HG02981 (cell line): ENCODE results near the gene SRSF10.
"Not testable (repeated sequence)": the region's sequence is repeated elsewhere in the genome, so short reads cannot be mapped to it uniquely, and the experiment has no call there.

Source experiments
- ATAC-seq: cut with Tn5 transposase; IDR thresholded peaks from one replicate; pipeline ENCODE4 v1.9.1; 2021; ENCODE audit warnings: mild to moderate bottlenecking, moderate library complexity; ENCODE audit not compliant: unreplicated experiment

SRSF10 gene

DNA sequence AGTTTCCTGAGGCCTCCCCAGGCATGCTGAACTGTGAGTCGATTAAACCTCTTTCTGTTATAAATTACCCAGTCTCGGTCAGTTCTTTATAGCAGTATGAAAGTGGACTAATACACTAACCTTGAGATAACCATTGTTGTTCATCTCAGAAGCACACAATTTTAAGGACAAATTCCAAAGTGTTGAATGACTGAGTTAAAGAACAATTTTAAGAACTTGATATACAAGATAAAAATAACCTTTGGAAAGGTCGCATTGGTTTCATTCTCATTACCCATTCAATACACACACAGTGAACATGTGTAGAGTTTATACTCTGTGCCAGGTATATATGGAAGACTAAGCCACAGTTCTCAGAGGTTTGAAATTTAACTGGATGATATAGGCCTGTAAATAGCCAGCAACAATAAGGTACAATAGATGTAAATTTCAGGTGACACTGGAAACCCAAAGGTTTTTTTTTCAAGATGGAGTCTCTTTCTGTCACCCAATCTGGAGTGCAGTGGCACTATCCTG is 19.1 kb upstream of the SRSF10 start:
- ATAC-seq, result no peak

DNA sequence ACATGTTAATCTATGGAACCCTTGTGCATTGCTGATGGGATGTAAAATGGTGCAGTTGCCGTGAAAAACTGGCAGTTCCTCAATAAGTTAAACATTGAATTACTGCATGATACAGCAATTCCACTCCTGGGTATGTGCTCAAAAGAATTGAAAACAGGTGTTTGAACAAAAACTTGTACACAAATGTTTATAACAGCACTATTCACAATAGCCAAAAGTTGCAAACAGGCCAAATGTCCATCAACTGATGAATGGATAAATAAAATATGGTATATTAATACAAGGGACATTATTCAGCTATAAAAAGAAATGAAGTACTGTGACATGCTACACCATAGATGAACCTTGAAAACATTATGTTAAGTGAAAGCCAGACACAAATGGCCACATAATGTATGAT is 17.7 kb upstream of the SRSF10 start:
- ATAC-seq, result no peak

DNA sequence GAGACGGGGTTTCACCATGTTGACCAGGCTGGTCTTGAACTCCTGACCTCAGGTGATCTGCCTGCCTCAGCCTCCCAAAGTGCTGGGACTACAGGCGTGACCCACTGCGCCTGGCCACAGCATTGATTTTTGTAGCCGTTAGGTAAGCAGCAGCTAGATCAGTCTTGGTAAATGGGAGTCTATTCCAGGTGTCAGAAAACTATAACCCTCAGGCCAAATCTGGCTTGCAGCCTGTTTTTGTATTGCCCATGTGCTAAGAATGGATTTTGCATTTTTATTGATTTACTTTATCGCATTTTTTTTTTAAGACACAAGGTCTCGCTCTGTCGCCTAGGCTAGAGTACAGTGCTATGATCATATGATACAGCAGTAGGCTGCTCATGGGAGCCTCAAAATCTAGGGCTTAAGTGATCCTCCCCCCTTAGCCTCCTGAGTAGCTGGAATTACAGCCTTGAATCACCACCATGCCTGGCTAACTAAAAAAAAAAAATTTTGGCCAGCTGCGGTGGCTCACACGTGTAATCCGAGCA is 16.6 kb upstream of the SRSF10 start:
- ATAC-seq, result no peak

DNA sequence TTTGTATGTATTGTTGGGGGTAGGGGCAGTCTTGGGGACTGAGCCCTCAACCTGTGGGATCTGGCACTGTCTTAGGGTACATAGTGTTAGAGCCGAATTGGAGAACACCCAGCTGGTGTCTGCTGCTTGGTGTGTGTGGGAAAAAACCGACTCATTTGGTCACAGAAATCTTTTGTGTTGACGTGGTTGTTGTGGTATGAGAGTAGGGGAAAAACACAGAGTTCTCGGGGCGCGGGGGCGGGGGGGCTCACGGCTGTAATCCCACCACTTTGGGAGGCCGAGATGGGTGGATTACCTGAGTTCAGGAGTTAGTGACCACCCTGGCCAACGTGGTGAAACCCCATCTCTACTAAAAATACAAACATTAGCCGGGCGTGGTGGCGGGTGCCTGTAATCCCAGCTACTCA is 15.3 kb upstream of the SRSF10 start:
- ATAC-seq, result no peak

DNA sequence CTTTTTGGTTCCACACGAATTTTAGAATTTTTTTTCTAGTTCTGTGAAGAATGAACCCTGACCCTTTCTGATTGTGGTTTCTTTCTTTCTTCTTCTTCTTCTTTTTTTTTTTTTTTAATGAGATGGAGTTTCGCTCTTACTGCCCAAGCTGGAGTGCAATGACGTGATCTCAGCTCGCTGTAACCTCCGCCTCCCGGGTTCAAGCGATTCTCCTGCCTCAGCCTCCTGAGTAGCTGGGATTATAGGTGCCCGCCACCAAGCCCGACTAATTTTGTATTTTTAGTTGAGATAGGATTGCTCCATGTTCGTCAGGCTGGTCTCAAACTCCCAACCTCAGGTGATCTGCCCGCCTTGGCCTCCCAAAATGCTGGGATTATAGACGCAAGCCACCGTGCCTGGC is 11.9 kb upstream of the SRSF10 start:
- not testable (repeated sequence) for ATAC-seq

DNA sequence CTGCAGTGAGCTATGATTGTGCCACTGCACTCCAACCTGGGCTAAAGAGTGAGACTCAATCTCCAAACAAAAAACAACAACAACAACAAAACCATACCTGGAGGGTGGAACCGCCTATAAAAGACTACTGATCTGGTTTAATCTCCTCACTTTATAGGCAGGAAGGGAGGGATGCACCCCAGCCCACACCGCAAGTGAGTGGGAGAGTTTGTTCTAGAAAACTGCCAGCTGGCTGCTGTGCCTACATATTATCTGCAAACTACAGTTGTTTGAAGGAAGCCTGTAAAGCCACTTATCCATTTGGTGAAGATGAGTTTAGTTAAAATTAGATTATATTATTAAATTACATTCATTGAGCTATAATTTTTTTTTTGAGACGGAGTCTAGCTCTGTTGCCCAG is 9.1 kb upstream of the SRSF10 start:
- no peak for ATAC-seq

DNA sequence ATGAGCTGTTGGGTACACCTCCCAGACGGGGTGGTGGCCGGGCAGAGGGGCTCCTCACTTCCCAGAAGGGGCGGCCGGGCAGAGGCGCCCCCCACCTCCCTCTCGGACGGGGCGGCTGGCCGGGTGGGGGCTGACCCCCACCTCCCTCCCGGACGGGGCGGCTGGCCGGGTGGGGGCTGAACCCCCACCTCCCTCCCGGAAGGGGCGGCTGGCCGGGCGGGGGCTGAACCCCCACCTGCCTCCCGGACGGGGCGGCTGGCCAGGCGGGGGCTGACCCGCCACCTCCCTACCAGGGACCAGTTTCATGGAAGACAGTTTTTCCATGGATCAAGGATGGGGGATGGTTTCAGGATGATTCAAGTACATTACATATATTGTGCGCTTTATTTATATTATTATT is 6.9 kb upstream of the SRSF10 start:
- not testable (repeated sequence) for ATAC-seq

DNA sequence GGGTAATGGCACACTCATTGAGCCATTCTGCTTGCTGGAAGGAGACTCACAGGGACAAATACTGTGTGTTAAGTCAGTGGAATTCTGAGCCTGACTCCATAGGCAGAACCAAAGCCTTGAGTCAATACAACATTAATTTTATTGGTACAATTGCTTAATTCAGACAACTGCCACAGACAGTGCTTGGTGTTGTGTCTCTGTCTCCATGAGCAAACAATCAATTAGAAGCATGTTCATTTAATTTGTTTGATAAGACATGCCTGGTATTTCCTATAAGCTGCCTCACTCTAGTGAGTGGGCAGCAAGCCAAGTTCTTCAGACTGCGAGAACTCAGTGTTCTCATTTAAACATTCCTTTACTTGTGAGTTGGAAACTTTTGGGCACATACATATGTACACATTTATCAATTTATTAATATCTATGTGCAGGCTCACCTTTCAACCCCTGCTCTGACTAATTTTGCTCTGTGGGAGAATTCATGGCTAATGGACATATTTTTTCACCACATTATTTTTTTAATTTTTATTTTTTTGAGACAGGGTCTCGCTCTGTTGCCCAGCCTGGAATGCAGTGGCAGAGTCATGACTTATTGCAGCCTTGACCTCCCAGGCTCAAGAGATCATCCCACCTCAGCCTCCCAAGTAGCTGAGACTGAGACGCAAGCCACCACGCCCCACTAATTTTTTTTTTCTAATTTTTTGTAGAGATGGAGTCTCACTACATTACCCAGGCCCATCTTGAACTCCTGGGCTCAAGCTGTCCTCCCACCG is 4.5 kb upstream of the SRSF10 start:
- no peak for ATAC-seq

DNA sequence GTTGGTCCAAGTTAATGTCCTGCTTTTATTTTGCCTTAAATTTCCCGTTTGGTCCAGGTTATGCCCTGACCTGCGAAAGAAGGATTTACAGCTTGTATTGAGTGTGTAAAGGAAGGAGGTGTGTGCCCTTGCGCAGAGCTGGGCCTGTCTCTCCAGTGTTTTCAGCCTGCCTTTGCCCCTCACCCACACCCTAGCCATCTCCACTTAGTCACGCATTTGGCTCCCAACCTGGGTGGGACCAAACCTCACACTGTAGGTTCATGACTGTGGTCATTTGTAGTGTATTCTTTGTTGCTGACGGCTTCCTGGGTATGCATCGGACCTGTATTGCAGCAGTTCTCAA is 572 bp upstream of the SRSF10 start:
- ATAC-seq, result peak; percentile 31

DNA sequence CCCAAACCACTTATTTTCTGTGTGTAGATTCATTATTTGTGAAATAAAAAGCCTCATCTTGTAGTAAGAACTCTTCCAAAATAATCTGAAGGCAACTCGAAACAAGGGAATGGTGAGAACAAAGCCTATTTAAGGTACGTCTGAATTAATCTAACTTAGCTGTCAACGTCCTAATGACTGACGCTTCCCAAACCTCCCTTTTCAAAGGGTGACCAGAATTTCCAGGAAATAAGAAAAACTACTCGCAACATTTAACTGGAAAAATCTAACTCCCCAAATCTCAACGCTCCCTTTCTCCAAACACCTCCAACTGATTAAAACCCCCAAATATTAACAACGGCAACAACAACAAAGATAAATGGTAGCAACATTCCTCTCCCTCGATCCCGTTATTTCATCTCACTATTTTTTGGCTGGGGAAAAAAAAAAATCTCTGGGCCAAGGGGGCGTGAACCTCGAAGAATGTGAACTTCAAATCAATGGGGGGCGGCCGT is 693 bp downstream of the SRSF10 start:
- no peak for ATAC-seq

DNA sequence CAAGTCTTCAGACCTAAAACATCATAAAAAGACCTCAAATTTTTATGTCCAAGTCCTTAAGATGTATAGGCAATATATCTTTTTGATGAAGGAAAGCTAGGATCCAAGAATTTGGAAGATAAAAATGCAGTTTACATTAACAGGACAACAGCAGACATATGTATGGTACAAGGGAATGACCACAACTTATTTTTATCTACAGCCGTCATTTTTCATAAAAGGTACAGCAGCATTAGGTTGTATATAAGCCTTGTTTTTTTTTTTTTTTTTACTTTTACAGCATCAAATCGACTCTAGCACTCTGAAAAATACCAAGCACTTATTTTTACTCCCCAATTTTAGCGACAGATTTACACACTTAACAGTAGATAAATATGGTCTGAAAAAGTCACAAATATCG is 1.3 kb downstream of the SRSF10 start:
- ATAC-seq, result no peak

DNA sequence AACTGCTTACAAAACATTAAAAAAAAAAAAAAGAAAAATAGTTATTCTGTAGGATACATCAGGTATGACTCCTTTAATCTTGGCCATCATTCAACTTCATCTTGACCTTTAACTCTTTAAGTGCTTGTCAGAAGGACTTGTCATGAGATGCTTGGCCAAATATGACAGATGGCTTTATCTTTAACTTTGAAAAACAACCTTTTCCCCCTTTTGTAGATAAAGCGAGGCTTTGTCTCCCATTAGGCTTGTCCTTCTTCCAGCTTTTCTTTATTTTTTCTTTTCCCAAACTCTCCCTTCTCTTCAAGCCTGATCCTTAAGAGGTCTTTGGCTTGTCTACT is 2.3 kb downstream of the SRSF10 start:
- ATAC-seq, result no peak

DNA sequence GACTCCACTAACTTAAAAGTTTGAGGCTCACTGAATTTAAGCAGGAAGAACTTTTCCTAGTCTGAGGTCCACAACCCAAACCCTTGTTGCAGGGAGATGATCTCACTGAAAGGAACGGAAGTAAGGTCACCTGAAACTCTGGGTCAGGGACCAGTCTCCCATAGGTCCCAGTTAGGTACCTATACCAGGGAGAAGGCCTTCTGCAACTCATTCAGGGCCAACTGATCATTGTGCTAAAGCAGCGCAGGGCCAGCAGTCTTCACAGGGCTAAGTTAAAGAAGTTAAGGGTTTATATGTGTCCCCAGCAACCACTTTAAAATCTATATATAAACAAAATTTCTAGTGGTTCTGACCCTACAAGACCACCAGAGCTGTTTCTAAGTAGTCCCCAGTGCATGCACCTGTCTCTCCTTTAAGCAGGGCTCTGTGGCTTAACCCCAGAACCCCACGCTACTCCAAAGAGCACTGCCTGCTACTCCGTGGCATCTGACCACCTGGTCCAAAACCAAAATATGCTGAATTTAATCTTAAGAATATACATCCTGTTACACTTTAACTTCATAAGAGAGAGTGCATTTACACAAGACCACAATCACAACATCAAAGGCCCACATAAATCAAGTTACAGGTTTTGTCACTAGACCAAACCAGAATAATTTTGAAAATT is 2.8 kb downstream of the SRSF10 start:
- no peak for ATAC-seq

DNA sequence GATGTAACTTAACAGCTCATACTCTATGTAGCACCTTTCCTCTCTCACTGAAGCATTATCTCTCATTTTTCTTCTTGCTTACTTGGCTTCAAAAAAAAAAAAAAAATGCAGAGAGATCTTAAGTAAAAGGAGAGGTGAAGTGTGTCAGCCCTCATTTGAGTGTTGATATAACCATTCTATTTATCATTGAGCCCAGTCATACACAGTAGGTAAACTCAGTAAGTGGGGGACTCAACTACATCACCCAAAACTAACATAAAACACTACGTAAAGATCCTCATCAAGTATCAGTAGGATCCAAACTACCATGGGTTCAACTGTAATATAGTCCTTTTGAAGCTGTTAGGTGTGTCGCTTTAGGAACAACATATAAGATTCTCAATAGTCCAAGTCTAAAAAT is 12.3 kb downstream of the SRSF10 start:
- no peak for ATAC-seq

DNA sequence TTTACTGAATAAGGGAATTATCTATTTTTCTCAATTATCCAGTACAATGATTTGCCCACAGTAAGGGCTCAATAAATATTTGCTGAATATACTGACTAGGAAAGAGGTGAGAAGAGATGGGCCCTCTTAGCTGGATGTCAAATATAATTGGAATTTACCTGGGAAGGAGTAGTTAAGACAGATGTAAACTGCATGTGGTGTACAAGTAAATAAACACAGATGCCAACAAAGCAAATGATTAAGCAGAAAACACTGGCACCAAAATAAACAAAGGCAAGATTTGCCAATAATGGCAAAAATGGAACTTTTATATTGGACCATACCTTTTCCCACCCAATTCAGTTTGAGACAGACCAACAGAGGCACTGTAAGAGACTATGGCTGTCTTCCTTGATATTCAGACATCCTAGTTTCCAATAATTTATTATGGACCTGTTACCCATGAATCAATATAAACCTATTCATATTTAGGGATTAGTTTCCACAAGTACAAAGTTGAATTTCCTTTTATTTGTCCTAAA is 13.1 kb downstream of the SRSF10 start:
- no peak for ATAC-seq

DNA sequence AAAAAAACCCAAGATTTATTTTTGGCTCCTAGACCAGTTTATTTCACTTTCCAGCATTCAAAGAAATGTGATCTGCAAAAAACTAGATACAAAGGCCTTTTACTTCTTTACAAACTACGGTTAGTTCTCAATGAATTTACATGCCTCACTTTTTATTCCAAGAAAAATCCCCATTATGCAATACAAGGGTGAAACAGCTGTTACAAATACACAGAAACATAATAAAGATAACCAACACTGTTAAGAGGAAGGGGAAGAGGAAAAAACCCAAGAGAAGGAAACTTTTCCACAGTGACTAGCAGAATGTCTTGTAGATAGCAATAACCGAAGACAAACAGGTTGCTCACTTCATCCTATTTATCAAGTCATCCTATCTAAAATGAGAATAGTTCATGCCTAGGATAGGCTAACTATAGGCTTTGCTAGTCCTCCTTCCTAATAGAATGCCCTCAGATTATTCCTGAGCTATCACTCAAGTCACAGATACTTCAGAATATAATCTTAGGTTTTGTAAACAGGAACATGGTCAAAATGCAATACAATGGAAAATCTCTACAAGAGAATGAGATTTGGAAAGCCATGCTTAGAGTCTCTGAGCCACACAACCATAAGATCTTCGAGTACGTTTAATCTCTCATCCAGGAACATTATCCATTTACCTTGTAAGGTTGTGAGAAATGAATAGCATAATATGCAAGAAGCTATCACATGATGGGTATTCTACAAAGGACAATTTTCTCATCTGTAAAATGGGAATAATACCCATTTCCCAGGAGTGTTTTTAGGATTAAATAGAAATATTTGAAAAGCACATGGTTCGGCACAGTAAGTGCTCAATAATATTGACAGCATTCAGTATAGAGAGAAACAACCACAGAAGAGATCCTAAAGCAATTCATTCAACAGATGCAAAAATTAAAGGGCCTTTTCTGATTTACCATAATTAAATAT is 15.1 kb downstream of the SRSF10 start:
- no peak for ATAC-seq

DNA sequence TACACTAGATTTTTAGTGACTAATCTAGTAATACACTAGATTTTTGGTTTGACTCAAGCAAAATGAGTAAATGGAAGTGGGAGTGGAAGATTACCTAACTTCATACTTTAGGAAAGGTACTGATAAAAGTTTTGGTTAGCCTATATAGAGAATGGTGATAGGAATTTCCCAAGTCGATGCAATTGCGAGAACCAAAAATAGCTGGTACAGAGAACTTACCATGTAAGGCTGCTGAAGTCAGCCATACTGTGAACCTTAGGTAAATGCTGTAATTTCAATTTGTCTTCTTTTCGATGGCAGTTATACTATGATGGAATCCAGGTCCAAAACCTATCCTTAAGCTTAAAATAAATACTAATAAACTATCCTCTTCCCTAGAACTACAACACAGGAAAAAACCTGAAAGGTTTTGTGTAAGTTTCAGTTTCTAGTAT is 15.9 kb downstream of the SRSF10 start:
- ATAC-seq, result no peak

DNA sequence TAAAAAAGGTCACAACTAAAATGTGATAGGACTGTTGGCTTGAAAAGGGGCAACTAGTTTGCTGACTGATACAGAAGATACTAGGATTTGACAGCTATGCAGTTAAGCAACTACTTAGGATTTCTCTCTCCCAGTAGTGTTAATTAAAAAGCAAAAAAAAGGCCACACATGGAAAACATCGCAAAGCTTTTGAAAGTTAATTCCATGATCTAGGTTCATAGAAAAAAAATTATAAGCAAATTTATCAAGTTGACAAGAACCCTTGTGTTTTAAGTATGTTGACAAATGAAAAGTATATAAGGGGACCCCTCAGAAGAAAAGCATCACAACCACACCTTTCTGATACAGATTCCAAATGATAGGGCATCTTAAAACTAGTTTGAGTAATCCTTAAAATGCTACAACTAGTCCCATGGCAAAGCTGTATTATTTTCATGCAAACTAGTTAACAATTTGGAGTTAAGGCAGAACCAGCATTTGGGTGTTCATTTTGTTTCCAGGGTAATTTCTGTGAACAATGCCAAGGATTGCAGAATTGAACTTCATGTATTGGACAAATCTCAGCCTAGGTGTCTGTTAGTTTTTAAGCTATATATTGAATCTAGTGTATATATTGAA is 16.4 kb downstream of the SRSF10 start:
- no peak for ATAC-seq

DNA sequence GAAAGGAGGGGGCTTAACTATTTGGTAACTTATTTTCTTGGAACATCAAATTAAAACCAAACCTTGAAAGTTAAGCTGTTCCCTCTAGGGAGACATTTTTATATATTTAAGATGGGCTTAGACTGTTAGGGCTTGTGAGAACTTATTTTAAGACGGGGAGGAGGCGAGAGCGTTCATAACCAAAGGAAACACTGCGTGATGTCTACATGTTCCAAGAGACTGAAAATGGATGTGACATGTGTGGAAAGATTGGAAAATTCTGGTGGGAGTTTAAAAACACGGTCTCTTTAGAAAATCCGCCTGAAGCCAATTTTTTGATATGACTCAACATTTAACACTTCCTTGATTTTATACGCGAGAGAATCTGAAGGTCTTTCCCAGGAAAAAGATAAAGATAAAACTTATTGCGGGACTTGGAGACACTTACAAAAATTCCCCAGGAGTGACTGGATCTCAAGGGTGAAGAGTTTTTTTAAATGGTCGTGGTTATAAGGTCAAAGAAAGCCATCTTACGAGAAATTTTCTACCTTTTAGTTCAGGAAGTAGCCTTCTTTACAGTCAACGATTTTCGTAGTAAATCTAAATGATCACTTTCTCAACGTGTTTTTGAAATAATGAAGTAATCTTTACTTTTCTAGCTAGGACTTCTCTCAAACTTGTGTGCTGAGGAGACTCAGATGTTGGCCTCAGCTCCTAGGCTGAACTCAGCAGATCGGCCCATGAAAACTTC is 19.7 kb downstream of the SRSF10 start:
- no peak for ATAC-seq
